Hypothalamus (tissue), 51 donors: ENCODE data around the gene POLR2A.
"Not testable (repeated sequence)": the region's sequence is repeated elsewhere in the genome, so short reads cannot be mapped to it uniquely, and the experiment has no call there.

ENCODE experiments used
- DNase-seq, 51 donors: peaks; one replicate each; lab custom pipeline; 2025; lab: John Stamatoyannopoulos, UW

Gene POLR2A

GRCh38 chr17:7459961-7460545, 24.1 kb upstream of the POLR2A start:
- no peak for DNase-seq

DNA sequence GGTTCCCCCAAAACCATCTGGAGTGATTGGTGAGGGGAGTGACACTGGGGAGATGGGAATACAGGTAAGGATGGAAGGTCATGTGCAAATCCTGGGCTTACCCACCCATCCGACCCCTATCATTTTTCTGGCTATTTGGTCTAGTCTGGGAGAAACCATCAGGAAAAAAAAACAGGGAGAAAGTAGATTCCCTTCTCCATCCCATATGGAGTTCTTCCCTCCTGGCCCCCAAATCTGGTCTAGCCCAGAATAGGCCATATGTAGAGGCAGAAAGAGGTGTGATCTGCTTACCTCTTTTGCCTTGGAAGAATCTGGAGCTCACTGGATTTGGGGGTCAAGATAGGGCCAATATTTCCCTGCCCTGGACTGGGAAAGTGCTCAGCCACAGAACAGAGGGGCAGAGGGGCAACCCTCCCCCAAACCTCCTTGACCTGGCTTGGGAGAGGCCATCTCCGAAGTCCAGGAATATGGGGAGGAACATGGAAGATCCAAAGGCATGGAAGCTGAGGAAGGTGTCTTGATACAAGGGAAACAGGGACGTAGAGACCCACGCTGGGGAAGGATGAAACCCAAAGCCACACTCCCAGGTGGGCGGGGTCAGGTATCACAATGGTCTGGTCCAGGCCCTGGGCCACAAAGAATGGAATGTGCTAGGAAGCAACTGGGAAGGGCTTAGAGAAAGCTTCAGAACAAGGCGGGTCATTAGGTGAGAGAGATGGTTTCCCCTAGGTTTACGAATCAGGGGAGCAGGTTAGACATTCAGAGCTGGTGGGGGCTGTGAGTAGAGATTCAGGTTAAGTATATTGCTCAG, 23.1 kb upstream of the POLR2A start:
- no peak for DNase-seq

DNA sequence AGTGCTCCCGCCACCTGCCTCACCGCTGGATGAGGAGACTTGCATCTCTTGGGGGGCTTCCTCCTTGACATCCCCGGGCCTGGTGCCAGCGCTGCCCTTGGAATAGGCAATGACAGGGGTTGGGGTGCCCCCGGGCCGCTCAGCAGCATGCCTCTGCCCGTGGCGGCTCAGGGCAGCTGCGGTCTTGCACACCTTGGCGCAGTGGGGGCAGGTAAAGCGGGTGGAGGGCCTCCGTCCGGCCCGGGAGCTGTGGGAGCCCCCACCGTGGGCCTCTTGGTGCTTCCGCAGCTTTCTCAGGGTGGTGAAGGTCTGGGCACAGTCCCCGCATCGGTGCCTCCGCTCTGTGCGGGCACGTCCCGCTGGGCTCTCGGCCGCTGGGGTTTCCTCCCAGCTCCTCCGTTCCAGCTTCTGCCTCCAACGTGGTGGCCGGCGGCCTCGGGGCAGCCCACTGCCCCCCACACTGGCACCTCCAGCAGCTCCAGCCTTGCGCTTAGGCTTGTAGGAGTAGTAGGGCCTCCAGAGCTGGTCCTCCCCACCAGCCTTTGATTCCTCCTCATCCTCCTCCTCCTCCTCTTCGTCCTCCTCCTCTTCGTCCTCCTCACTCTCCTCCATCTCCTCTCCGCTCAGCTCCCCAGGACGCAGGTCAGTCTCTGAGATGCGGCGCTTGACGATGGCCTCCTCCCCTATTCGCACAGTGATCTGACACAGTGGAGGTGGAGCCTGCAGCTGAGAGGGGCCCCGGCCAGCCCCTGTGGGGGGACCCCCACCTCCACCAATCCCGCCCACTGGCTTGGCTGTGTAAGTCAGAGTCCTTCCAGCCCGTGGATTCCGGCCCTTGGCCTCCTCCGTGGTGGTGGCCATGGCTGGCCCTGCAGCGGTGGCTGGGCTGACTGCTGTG, 21.4 kb upstream of the POLR2A start:
- no peak for DNase-seq

- DNase-seq = no peak
These were observed 20.8 kb upstream of the POLR2A start for GRCh38 chr17:7463372-7463846.

GRCh38 chr17:7464081-7464480, 20.1 kb upstream of the POLR2A start:
- DNase-seq = no peak

GRCh38 chr17:7465597-7466275, 18.4 kb upstream of the POLR2A start:
- no peak for DNase-seq

DNA sequence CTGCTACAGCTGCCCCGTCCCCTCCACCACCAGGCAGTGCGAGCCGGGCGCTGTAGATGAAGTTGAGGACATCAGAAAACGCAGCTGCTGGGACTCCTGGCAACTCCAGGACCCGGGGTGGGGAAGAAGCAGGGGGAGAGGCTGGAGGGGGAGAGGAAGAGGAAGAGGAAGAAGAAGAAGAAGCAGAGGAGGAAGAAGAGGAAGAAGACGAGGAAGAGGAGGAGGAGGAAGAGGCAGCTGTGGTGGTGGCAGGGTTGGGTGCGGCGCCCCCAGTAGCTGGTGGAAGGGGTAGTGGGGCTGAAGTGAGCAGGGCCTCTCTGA, 17.9 kb upstream of the POLR2A start:
- DNase-seq = no peak

DNA sequence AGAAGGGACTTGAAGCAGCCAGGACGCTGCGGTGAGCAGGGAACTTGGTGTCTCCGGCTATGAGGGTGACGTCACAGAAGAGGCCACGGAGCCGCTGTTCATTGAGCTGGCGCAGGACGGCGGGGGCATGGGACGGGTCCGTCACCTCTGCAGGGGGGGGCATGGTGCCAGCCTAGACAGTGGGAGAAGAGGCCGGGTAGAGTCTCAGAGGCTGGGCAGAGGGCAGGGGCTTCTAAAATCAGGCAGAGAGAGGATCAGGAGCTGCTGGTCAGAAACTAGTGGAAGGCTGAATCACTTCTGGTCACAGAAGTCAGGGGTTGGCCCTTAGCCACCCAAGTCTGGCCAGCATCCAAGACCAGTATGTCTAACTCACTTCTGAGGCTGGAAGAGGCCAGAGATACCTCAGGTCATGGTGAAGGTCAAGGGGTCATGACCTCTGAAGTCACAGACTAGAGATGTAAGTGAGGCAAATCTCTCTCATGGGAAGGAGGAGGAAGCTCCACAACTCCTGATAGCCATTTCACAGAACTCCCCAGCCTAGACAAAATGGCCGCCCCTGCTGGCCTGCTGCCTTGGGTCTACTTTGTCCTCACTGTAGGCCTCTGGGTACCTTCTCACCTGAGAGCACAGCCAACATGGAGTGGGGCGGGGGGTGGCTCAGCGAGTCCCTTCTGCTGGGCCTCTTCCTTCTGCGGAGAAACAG, 17.4 kb upstream of the POLR2A start:
- peak in 9 of 51 donors; percentile 15 to 62 (median 39) for DNase-seq

GRCh38 chr17:7467498-7467897, 16.7 kb upstream of the POLR2A start:
- no peak for DNase-seq

- DNase-seq = no peak
These were observed 15.9 kb upstream of the POLR2A start for GRCh38 chr17:7468290-7468689.

- no peak for DNase-seq
These were observed 15.3 kb upstream of the POLR2A start for GRCh38 chr17:7468804-7469389.

DNA sequence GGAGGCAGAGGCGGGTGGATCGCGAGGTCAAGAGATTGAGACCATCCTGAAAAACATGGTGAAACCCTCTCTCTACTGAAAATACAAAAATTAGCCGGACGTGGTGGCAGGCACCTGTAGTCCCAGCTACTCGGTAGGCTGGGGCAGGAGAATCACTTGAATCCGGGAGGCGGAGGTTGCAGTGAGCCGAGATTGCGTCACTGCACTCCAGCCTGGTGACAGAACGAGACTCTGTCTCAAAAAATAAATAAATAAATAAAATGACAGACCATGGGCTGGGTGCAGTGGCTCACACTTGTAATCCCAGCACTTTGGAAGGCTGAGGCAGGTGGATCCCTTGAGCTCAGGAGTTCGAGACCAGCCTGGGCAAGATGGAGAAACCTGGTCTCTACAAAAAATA, 14.3 kb upstream of the POLR2A start:
- DNase-seq = not testable (repeated sequence)

DNA sequence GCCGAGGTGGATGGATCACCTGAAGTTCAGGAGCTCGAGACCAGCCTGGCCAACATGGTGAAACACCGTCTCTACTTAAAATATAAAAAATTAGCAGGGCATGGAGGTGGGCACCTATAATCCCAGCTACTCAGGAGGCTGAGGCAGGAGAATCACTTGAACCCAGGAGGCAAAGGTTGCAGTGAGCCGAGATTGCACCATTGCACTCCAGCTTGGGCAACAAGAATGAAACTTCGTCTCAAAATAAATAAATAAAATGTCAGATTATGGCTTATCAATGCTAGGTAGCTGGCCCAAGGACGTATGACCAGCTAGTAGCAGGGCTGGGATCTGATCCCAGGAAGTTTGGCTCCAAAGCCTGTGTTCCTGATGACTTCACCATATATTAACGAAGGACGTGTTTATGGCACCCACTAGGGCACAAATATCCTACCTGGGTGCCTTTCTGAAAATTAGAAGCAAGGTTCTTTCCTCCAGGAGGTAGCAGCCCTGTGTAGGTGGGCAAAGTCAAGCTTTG, 13.7 kb upstream of the POLR2A start:
- DNase-seq = not testable (repeated sequence)

DNA sequence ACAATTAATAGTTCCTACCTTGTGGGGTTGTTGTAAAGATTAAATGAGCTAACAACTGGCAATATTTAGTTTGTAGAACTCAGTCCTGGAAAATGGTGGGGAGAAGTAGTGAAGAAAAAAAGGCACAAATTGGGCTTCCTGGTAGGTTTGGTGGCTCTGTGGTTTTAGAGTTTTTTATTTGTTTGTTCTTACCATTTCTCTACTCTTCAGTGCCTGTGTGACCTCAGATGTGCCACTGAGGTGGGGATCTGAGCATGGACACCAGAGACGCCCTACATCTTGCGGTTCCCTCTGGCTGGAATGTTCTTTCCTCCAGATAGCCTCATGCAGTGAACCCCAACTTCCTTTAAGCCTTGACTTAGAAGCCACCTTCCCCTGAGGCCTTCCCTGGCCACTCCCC, 12.4 kb upstream of the POLR2A start:
- DNase-seq = no peak

GRCh38 chr17:7474767-7475166, 9.4 kb upstream of the POLR2A start:
- not testable (repeated sequence) for DNase-seq

DNA sequence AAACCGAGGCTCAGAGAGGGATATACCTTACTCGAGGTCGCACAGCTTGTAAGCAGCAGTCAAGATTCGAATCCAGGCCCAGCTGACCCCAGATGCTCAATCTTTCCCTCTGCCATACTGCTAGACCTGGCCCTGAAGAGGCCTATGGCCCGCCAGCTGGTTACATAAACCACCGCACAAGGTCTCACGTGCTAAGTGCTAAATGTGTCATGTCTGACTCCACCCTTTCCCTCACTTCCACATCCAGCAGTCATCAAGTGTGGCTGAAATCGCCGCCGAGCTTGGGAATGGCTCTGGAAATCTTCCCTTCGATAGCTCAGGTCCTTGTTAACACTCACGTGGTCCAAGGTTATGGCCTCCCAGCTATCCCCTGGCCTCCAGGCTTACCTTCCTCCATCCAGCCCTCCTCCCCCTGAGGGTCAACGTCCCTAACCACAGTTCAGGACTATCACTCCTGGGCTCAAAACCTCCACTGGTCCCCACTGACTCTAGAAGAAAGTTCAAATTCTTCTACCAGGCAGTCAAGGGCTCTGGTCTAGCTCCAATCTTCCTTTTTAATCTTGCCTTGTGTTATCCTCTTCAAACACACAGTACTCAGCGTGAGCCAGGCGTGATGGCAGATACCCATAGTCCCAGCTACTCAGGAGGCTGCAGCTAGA, 8.3 kb upstream of the POLR2A start:
- DNase-seq = no peak

DNA sequence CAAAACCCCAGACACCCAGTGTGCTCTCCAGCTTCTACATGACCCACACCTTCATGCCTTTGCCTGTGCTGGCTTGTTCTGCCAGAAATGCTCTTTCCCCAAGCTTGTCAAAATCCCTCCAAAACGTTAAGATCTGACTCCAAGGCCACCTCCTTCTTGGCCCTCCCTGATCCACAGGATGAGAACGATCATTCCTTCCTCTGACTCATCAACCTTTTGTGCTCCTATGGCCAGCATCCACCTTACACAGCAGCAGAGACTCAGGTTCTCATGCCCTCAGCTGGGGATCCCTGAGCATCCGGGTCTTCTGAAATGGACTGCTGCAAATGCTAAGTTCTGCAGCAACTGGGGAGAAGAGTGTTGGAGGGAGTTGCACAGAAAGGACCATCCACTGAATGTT, 7.7 kb upstream of the POLR2A start:
- DNase-seq = no peak

DNA sequence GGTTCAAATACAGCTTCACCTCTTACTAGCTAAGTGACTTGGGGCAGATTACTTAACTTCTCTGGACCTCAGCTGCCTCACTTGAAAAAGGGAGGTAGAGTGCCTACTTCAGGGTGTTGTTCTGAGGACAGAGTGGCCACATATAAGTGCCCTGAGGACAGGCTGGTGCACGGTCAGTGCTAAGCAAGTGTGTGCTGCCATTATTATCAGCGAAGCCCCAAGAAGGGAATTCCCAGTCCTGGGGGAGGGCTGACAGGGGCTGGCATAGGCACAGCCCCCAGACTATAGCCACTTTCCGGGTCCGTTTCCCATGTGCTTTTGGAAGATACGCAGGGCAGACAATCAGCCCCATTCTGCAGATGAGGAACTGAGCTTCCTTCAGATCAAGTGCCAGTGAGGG, 7.2 kb upstream of the POLR2A start:
- DNase-seq = no peak
